ENCODE measurements around the gene MANBA. TPM values are rescaled to one million over a fixed set of nuclear protein-coding genes. Genes with fewer than 3 reads are reported as not detected.

The MANBA gene
- polyA plus RNA-seq, 2 of the 4 experiments (the other 2 are of a cell fraction), result 9.3 to 10.4 TPM

DNA sequence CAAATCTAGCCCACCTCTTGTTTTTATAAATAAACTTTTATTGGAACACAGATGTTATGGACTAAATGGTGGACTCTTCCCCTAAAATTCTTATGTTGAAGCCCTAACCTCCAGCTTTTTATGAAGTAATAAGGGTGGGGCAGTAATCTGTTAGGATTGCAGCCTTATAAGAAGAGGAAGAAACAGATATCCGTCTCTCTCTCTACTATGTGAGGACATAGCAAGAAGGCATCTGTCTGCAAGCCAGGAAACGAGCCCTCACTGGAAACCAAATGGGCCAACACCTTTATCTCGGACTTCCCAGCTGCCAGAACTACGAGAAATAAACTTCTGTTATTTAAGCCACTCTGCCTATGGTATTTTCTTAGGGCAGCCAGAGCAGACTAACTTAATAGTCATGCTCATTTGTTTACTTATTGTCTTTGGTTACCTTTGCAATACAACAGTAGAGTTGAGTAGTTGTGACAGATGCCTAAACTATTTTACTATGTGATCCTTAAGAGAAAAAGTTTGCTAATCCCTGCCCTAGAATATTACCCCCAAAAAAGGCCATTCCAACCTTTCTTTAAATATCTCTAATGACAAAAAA, 67.4 kb downstream of the MANBA start:
- ChIA-PET CTCF (interaction anchor here (1.3 kb wide), 1 partner anchor 73 kb away, joined by 3 read pairs; no protein-coding TSS in a partner anchor), POLR2A (no interaction called here)
- H3K4me2 ChIP-seq, result no peak overlapping the region
- ATAC-seq (no peak), FAIRE-seq (no peak), DNase-seq (ENCODE audit: low read depth in 1 of 2, low spot score in 1 of 2) (no peak)
- H3K4me1 ChIP-seq, result peaks cover under 1% of the 10 kb centered on the region; the same call in 2 of the 3 replicates
- H3K9me3 ChIP-seq, result no peaks in the 10 kb centered on the region
- no peak overlapping the region for H3K4me3 ChIP-seq
- H3K27ac ChIP-seq, result no peak overlapping the region
- no peak for TF ChIP-seq JUNB (IDR thresholded peaks at IDR 0.05)
- no peak for TF ChIP-seq SMC3 (IDR thresholded peaks at IDR 0.05)
- WGBS (ENCODE audit: missing lambda C conversion rate), result 79% methylated on average over 4 of the region's 4 CpGs

DNA sequence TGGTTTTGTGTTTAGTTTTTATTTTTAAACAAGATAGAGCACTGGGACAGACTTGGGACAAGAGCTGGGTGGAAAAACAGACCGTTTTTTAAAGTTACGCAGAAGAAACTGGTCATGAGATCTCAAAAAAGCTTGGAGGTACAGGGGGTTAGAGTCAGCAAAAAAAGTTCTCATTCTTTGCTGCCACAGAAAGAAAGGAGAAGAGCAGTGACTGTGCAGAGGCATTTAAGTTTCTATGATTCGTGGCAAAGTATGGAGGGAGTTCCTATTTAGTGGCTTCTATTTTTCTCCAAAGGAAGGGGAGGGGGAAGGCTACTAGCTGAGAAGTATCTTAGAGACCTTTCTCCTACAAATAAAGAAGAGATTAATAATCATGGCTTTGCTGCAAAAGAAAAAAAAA, 68.3 kb downstream of the MANBA start:
- H3K4me3 ChIP-seq, result no peak overlapping the region
- POLR2A ChIA-PET, result no interaction called here
- FAIRE-seq (no peak), ATAC-seq (no peak), DNase-seq (ENCODE audit: low read depth in 1 of 2, low spot score in 1 of 2) (no peak)
- no peak overlapping the region for H3K4me2 ChIP-seq
- peaks cover 9% of the 10 kb centered on the region for H3K4me1 ChIP-seq
- no peak overlapping the region for H3K27ac ChIP-seq
- CTCF ChIA-PET, result interaction anchor here (1.3 kb wide), 1 partner anchor 72 kb away, joined by 3 read pairs; no protein-coding TSS in a partner anchor
- TF ChIP-seq KDM5A (IDR thresholded peaks at IDR 0.05) (no peak), TFCP2L1 (CRISPR knock-in tag; IDR thresholded peaks at IDR 0.05) (no peak), BHLHE40 (IDR thresholded peaks at IDR 0.05; ENCODE audit: low read depth, low read length) (no peak), RCOR1 (IDR thresholded peaks at IDR 0.05; ENCODE audit: low read depth, low read length) (no peak), HOXA7 (CRISPR knock-in tag; IDR thresholded peaks at IDR 0.05) (no peak), FOSL2 (IDR thresholded peaks at IDR 0.05) (no peak), FOSL2 (CRISPR knock-in tag; IDR thresholded peaks at IDR 0.05) (no peak), POLR2A (IDR thresholded peaks at IDR 0.05; ENCODE audit: low read length) (no peak), FOXS1 (CRISPR knock-in tag; IDR thresholded peaks at IDR 0.05) (no peak), ESRRA (IDR thresholded peaks at IDR 0.05; ENCODE audit: borderline replicate concordance, low read length) (no peak), EP300 (IDR thresholded peaks at IDR 0.05) (no peak), MAZ (IDR thresholded peaks at IDR 0.05; ENCODE audit: borderline replicate concordance, low read depth, low read length) (no peak), CBX2 (IDR thresholded peaks at IDR 0.05; ENCODE audit: borderline replicate concordance, low read depth) (no peak)
- TF ChIP-seq, protein P1, sequence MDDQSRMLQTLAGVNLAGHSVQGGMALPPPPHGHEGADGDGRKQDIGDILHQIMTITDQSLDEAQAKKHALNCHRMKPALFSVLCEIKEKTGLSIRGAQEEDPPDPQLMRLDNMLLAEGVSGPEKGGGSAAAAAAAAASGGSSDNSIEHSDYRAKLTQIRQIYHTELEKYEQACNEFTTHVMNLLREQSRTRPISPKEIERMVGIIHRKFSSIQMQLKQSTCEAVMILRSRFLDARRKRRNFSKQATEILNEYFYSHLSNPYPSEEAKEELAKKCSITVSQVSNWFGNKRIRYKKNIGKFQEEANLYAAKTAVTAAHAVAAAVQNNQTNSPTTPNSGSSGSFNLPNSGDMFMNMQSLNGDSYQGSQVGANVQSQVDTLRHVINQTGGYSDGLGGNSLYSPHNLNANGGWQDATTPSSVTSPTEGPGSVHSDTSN (IDR thresholded peaks at IDR 0.05), result no peak
- TF ChIP-seq, protein P2, sequence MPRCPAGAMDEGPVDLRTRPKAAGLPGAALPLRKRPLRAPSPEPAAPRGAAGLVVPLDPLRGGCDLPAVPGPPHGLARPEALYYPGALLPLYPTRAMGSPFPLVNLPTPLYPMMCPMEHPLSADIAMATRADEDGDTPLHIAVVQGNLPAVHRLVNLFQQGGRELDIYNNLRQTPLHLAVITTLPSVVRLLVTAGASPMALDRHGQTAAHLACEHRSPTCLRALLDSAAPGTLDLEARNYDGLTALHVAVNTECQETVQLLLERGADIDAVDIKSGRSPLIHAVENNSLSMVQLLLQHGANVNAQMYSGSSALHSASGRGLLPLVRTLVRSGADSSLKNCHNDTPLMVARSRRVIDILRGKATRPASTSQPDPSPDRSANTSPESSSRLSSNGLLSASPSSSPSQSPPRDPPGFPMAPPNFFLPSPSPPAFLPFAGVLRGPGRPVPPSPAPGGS (IDR thresholded peaks at IDR 0.05), result no peak
- TF ChIP-seq, protein P3, sequence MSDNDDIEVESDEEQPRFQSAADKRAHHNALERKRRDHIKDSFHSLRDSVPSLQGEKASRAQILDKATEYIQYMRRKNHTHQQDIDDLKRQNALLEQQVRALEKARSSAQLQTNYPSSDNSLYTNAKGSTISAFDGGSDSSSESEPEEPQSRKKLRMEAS (IDR thresholded peaks at IDR 0.05), result no peak
- TF ChIP-seq, protein P4, sequence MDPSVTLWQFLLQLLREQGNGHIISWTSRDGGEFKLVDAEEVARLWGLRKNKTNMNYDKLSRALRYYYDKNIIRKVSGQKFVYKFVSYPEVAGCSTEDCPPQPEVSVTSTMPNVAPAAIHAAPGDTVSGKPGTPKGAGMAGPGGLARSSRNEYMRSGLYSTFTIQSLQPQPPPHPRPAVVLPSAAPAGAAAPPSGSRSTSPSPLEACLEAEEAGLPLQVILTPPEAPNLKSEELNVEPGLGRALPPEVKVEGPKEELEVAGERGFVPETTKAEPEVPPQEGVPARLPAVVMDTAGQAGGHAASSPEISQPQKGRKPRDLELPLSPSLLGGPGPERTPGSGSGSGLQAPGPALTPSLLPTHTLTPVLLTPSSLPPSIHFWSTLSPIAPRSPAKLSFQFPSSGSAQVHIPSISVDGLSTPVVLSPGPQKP (IDR thresholded peaks at IDR 0.05; ENCODE audit: low read depth, low read length), result no peak
- TF ChIP-seq, protein P5, sequence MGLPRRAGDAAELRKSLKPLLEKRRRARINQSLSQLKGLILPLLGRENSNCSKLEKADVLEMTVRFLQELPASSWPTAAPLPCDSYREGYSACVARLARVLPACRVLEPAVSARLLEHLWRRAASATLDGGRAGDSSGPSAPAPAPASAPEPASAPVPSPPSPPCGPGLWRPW (IDR thresholded peaks at IDR 0.05), result no peak
- H3K9me3 ChIP-seq, result no peaks in the 10 kb centered on the region
- WGBS (ENCODE audit: missing lambda C conversion rate), result 77% methylated on average over 3 of the region's 3 CpGs

DNA sequence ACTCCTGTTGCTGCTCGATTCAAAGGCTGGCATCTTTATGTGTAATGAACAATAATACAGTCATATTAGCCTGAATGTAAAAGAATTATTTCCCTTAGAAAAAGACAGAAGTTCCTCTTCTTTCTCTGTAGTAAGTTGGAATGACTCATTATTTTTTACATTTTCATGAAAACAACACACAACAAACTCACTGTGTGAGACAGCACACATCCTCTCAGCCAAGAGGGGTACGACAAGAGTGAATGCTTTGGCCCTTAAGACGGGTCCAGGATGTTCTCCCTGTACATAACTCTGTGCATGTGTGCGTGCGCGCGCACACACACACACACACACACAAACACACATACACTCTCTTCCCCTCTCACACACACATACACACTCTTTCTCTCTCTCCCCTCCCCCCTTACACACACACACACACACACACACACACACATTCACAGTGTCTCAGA, 72.8 kb downstream of the MANBA start:
- FAIRE-seq, result no peak
- ChIA-PET CTCF (no interaction called here), POLR2A (no interaction called here)
- H3K4me2 ChIP-seq, result peak overlapping the region; percentile 45
- ATAC-seq, result no peak
- peak in 1 of 2 experiments; percentile 7 for DNase-seq (ENCODE audit: low read depth in 1 of 2, low spot score in 1 of 2)
- peak overlapping the region in 1 of 2 experiments; percentile 59; a peak in 2 of 6 replicates for H3K27ac ChIP-seq
- H3K4me1 ChIP-seq, result peaks cover 27% of the 10 kb centered on the region
- WGBS (ENCODE audit: missing lambda C conversion rate), result 75% methylated on average over 7 of the region's 7 CpGs
- no peaks in the 10 kb centered on the region for H3K9me3 ChIP-seq
- H3K4me3 ChIP-seq, result no peak overlapping the region
- TF ChIP-seq EHMT2 (IDR thresholded peaks at IDR 0.05; ENCODE audit: low read depth) (no peak), SMC3 (IDR thresholded peaks at IDR 0.05) (no peak), MYC (IDR thresholded peaks at IDR 0.05; ENCODE audit: borderline replicate concordance, low read length) (no peak), RNF2 (IDR thresholded peaks at IDR 0.05; ENCODE audit: borderline replicate concordance, low read depth) (no peak), FOXS1 (CRISPR knock-in tag; IDR thresholded peaks at IDR 0.05) (no peak), CBX2 (IDR thresholded peaks at IDR 0.05; ENCODE audit: borderline replicate concordance, low read depth) (no peak), MAFK (IDR thresholded peaks at IDR 0.05; ENCODE audit: partially characterized antibody) (no peak), CHD2 (IDR thresholded peaks at IDR 0.05; ENCODE audit: low read length, partially characterized antibody) (no peak), PHF8 (IDR thresholded peaks at IDR 0.05; ENCODE audit: borderline replicate concordance, low read depth) (no peak), ZC3H11A (IDR thresholded peaks at IDR 0.05) (no peak), CBX8 (IDR thresholded peaks at IDR 0.05) (no peak), MAZ (IDR thresholded peaks at IDR 0.05; ENCODE audit: borderline replicate concordance, low read depth, low read length) (no peak)
- TF ChIP-seq, protein P1 (IDR thresholded peaks at IDR 0.05), result no peak
- TF ChIP-seq, protein P4 (IDR thresholded peaks at IDR 0.05; ENCODE audit: low read depth, low read length), result no peak

Measured in A549 (cell line).